ENCODE data around the gene SLC6A18.

SLC6A18 gene

DNA sequence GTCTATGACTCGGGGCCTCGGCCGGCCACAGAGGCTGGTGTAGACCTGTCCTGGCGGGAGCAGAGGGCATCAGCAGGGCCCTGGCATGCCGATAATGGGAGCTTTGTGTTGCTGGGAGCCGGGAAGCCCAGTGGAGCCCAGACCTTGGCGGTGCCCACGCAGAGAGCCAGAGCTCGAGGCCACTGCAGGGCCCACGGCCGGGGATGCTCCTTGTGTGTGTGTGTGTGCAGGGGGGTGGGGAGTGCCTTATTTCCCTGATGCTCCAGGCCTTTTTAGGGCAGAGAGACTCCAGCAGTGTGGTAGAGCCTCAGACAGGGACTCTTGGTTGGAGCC lies 5.4 kb upstream of the SLC6A18 start:
- Histone ChIP-seq H3K9ac (ENCODE audit: low read length) (no peak overlapping the region), H3K27me3 (replicated peaks; ENCODE audit: control insufficient read depth, insufficient read depth, low read length) (peaks cover 28% of the 10 kb centered on the region), H3K36me3 (ENCODE audit: control insufficient read depth, insufficient read depth, low read length, severe bottlenecking) (no peaks in the 10 kb centered on the region), H3K4me1 (ENCODE audit: control insufficient read depth, insufficient read depth, low read length) (no peaks in the 10 kb centered on the region), H3K9me3 (ENCODE audit: control insufficient read depth, low read length) (peaks cover 6% of the 10 kb centered on the region), H3K4me3 (ENCODE audit: low read length) (no peak overlapping the region)
- DNase-seq (ENCODE audit: low read depth) = no peak

DNA sequence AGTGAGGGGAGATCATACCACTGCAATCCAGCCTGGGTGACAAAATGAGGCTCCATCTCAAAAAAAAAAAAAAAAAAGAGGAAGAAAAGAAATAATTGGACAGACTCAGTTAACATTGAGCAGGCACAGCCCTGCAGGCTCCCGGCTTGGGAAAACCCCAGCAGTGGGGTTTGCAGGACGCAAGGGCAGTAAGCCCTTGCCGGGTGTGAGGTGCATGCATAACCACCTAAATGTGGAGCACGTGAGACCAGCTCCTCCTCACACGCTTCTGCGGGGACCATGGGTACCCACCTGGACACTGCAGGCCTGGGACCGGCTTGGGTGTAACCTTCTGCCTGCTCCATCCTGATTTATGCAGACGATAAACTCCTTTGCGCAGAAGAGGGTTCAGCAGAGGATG lies 4.8 kb upstream of the SLC6A18 start:
- no peak for DNase-seq (ENCODE audit: low read depth)
- H3K4me1 ChIP-seq (ENCODE audit: control insufficient read depth, insufficient read depth, low read length) = no peaks in the 10 kb centered on the region
- peaks cover 6% of the 10 kb centered on the region for H3K9me3 ChIP-seq (ENCODE audit: control insufficient read depth, low read length)
- peaks cover 28% of the 10 kb centered on the region for H3K27me3 ChIP-seq (replicated peaks; ENCODE audit: control insufficient read depth, insufficient read depth, low read length)
- H3K4me3 ChIP-seq (ENCODE audit: low read length) = no peak overlapping the region
- H3K9ac ChIP-seq (ENCODE audit: low read length) = no peak overlapping the region
- no peaks in the 10 kb centered on the region for H3K36me3 ChIP-seq (ENCODE audit: control insufficient read depth, insufficient read depth, low read length, severe bottlenecking)

DNA sequence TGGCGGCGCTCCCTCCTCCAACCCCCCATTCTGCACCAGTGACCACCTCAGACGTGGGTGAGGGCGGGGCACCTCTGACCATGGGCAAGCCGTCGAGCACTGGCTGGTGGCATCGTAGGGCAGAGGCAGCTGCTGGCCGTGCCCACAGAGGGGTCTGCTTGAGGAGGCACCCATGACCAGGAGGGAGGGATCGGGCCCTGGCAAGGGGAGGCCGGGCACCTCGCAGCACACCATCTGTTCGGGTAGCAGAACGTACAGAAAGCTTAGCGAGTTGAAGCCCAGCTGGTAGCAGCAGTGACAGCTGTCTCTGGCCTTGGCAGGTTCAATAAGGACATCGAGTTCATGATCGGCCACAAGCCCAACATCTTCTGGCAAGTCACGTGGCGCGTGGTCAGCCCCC lies 4.3 kb upstream of the SLC6A18 start:
- H3K36me3 ChIP-seq (ENCODE audit: control insufficient read depth, insufficient read depth, low read length, severe bottlenecking) = no peaks in the 10 kb centered on the region
- peaks cover 2% of the 10 kb centered on the region for H3K9me3 ChIP-seq (ENCODE audit: control insufficient read depth, low read length)
- peaks cover 27% of the 10 kb centered on the region for H3K27me3 ChIP-seq (replicated peaks; ENCODE audit: control insufficient read depth, insufficient read depth, low read length)
- no peak for DNase-seq (ENCODE audit: low read depth)
- H3K4me1 ChIP-seq (ENCODE audit: control insufficient read depth, insufficient read depth, low read length) = no peaks in the 10 kb centered on the region
- no peak overlapping the region for H3K4me3 ChIP-seq (ENCODE audit: low read length)
- H3K9ac ChIP-seq (ENCODE audit: low read length) = no peak overlapping the region

DNA sequence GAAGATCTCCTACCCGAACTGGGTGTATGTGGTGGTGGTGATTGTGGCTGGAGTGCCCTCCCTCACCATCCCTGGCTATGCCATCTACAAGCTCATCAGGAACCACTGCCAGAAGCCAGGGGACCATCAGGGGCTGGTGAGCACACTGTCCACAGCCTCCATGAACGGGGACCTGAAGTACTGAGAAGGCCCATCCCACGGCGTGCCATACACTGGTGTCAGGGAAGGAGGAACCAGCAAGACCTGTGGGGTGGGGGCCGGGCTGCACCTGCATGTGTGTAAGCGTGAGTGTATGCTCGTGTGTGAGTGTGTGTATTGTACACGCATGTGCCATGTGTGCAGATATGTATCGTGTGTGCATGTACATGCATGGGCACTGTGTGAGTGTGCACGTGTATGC lies 3.5 kb upstream of the SLC6A18 start:
- no peaks in the 10 kb centered on the region for H3K36me3 ChIP-seq (ENCODE audit: control insufficient read depth, insufficient read depth, low read length, severe bottlenecking)
- no peaks in the 10 kb centered on the region for H3K4me1 ChIP-seq (ENCODE audit: control insufficient read depth, insufficient read depth, low read length)
- H3K4me3 ChIP-seq (ENCODE audit: low read length) = no peak overlapping the region

DNA sequence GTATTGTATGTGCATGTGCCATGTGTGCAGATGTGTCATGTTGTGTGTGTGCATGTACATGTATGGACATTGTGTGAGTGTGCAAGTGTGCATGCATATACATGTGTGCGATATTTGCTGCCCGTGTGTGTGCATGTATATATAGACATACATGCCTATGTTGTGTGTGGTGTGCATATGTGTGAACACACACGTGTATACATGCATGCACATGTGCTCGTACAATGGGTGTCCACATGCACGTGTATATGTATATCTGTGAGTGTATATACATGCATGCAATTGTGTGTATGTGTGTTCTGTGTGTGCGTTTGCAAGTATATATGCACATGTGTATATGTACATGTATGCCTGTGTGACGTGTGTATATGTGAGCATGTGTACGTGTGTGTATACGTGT lies 3.0 kb upstream of the SLC6A18 start:
- Histone ChIP-seq H3K9ac (ENCODE audit: low read length) (no peak overlapping the region), H3K4me3 (ENCODE audit: low read length) (no peak overlapping the region), H3K36me3 (ENCODE audit: control insufficient read depth, insufficient read depth, low read length, severe bottlenecking) (no peaks in the 10 kb centered on the region), H3K4me1 (ENCODE audit: control insufficient read depth, insufficient read depth, low read length) (no peaks in the 10 kb centered on the region), H3K27me3 (replicated peaks; ENCODE audit: control insufficient read depth, insufficient read depth, low read length) (peaks cover 25% of the 10 kb centered on the region), H3K9me3 (ENCODE audit: control insufficient read depth, low read length) (no peaks in the 10 kb centered on the region)
- DNase-seq (ENCODE audit: low read depth) = no peak

More for the DNA sequence above, 3.5 kb upstream of the SLC6A18 start:
- Histone ChIP-seq H3K27me3 (replicated peaks; ENCODE audit: control insufficient read depth, insufficient read depth, low read length) (peaks cover 29% of the 10 kb centered on the region), H3K9ac (ENCODE audit: low read length) (no peak overlapping the region), H3K9me3 (ENCODE audit: control insufficient read depth, low read length) (no peaks in the 10 kb centered on the region)
- DNase-seq (ENCODE audit: low read depth) = no peak

DNA sequence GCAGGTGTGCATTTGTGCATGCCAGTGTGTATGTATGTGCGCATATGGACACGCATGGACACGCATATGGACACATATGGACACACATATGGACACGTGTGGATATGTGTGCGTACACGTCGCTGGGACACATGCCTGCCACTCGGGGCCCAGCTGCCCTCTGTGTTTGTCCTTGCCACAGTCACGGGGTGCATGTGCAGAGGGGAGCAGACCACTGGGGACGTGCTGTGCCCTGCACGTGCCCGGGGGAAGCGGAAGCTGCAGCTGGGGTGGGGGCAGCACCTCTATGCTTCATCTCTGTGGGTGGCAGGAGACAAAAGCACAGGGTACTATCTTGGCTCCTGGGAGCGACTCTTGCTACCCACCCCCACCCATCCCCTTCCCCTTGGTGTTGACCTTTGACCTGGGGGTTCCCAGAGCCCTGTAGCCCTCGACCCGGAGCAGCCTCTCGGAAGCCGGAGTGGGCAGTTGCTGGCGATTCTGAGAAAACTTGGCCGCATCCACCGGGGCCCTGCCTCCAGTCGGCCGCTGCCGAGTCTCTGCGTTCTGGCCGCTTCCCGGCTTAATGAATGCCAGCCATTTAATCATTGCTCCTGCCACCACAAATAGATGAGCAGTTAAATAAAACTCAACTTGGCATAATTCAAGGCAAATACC lies 2.4 kb upstream of the SLC6A18 start:
- no peak for DNase-seq (ENCODE audit: low read depth)
- Histone ChIP-seq H3K9me3 (ENCODE audit: control insufficient read depth, low read length) (no peaks in the 10 kb centered on the region), H3K36me3 (ENCODE audit: control insufficient read depth, insufficient read depth, low read length, severe bottlenecking) (no peaks in the 10 kb centered on the region), H3K27me3 (replicated peaks; ENCODE audit: control insufficient read depth, insufficient read depth, low read length) (peaks cover 23% of the 10 kb centered on the region), H3K4me1 (ENCODE audit: control insufficient read depth, insufficient read depth, low read length) (no peaks in the 10 kb centered on the region), H3K4me3 (ENCODE audit: low read length) (no peak overlapping the region), H3K9ac (ENCODE audit: low read length) (no peak overlapping the region)

DNA sequence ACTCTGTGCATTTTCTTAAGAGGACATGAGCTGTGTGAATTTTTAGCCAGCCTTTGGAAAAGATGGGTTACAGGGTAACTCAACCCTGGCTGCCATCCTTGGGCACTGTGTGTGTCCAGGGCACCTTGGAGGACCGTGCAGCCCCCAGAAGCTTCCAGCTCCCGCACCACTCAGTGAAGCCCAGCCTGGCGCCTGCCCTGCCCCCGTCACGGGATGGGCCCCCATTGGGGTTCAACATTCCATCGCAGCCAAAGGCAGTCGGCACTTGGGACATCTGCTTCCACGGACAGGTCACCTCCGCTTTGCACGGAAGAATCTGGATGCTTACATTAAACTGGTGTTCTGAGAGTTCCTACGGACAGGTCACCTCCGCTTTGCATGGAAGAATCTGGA lies 1.9 kb upstream of the SLC6A18 start:
- H3K4me3 ChIP-seq (ENCODE audit: low read length) = no peak overlapping the region

DNA sequence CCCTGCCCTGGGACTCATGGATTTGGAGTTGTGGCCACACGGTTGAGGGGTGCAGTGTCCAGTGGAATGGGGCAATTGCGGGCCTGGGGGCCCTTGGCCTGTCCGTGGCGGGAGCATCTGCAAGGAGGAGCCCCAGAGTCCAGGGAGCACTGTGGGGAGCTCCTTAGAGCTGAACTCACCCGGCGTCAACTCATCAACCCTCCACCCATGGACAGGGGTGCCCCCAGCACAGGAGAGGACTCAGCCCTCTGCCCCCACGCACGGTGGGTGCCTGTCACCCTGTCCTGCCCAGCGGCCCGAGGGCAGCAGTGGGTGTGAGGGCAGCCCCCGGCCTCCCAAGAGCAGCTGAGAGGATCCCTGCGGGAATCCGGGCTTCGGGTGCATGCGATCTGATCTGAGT lies 550 bp upstream of the SLC6A18 start:
- no peak overlapping the region for H3K9ac ChIP-seq (ENCODE audit: low read length)

More for the DNA sequence above, 1.9 kb upstream of the SLC6A18 start:
- DNase-seq (ENCODE audit: low read depth) = no peak
- H3K4me1 ChIP-seq (ENCODE audit: control insufficient read depth, insufficient read depth, low read length) = no peaks in the 10 kb centered on the region
- no peaks in the 10 kb centered on the region for H3K36me3 ChIP-seq (ENCODE audit: control insufficient read depth, insufficient read depth, low read length, severe bottlenecking)
- no peak overlapping the region for H3K9ac ChIP-seq (ENCODE audit: low read length)
- peaks cover 26% of the 10 kb centered on the region for H3K27me3 ChIP-seq (replicated peaks; ENCODE audit: control insufficient read depth, insufficient read depth, low read length)
- H3K9me3 ChIP-seq (ENCODE audit: control insufficient read depth, low read length) = no peaks in the 10 kb centered on the region

DNA sequence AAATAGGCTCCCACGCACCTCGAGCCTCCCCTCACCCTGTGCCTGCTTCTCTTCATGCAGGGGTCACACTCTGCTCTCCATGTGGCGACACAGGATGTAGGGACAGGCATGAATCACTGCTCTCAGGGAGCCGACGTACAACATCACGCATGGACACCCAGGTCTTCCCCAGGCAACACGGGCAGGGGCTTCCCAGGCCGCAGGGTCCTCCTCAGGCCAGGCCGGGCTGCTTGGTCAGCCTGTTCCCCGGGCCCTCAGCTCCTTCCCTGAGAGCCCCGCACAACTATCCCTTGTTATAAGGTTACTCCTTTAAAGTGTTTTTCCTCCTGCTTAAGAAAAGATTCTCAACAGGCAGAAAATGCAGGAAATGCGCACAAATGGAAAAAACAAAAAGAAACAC lies 1.1 kb downstream of the SLC6A18 start:
- H3K4me3 ChIP-seq (ENCODE audit: low read length) = no peak overlapping the region
- H3K36me3 ChIP-seq (ENCODE audit: control insufficient read depth, insufficient read depth, low read length, severe bottlenecking) = no peaks in the 10 kb centered on the region
- no peak overlapping the region for H3K9ac ChIP-seq (ENCODE audit: low read length)
- H3K9me3 ChIP-seq (ENCODE audit: control insufficient read depth, low read length) = no peaks in the 10 kb centered on the region
- DNase-seq (ENCODE audit: low read depth) = no peak
- H3K27me3 ChIP-seq (replicated peaks; ENCODE audit: control insufficient read depth, insufficient read depth, low read length) = peaks cover 31% of the 10 kb centered on the region
- H3K4me1 ChIP-seq (ENCODE audit: control insufficient read depth, insufficient read depth, low read length) = no peaks in the 10 kb centered on the region

More for the DNA sequence above, 550 bp upstream of the SLC6A18 start:
- no peak overlapping the region for H3K4me3 ChIP-seq (ENCODE audit: low read length)
- H3K4me1 ChIP-seq (ENCODE audit: control insufficient read depth, insufficient read depth, low read length) = no peaks in the 10 kb centered on the region
- no peaks in the 10 kb centered on the region for H3K36me3 ChIP-seq (ENCODE audit: control insufficient read depth, insufficient read depth, low read length, severe bottlenecking)
- DNase-seq (ENCODE audit: low read depth) = no peak
- no peaks in the 10 kb centered on the region for H3K9me3 ChIP-seq (ENCODE audit: control insufficient read depth, low read length)
- H3K27me3 ChIP-seq (replicated peaks; ENCODE audit: control insufficient read depth, insufficient read depth, low read length) = peaks cover 26% of the 10 kb centered on the region

DNA sequence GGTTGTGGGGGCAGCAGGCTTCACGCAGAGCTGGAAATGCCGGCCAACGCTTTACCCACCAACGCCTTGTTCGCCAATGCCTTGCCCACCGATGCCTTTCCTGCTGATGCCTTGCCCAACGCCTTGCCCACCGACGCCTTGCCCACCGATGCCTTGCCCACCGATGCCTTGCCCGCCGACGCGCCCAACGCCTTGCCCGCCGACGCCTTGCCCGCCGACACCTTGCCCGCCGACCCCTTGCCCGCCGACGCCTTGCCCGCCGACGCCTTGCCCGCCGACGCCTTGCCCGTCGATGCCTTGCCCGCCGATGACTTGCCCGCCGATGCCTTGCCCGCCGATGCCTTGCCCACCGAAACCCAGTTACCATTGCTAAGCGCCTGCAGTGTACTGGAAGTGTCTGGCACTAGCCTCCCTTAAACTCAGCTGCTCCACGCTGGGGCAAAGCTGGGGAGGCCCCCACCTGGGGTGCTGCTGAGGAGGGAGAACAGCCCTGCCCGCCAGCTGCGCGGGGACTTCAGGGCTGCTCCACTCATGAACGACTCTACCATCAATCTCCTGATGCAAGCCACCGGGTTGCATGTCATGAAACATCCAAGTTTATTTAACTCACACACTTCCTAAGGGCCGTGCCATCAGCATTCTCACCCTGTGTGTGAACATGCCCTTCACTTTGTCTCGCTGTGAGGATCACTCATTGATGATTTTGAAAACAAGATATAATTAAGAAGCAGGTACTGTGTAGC lies 1.8 kb downstream of the SLC6A18 start:
- Histone ChIP-seq H3K4me3 (ENCODE audit: low read length) (no peak overlapping the region), H3K4me1 (ENCODE audit: control insufficient read depth, insufficient read depth, low read length) (no peaks in the 10 kb centered on the region), H3K27me3 (replicated peaks; ENCODE audit: control insufficient read depth, insufficient read depth, low read length) (peaks cover 31% of the 10 kb centered on the region), H3K36me3 (ENCODE audit: control insufficient read depth, insufficient read depth, low read length, severe bottlenecking) (no peaks in the 10 kb centered on the region), H3K9ac (ENCODE audit: low read length) (no peak overlapping the region), H3K9me3 (ENCODE audit: control insufficient read depth, low read length) (no peaks in the 10 kb centered on the region)
- no peak for DNase-seq (ENCODE audit: low read depth)

DNA sequence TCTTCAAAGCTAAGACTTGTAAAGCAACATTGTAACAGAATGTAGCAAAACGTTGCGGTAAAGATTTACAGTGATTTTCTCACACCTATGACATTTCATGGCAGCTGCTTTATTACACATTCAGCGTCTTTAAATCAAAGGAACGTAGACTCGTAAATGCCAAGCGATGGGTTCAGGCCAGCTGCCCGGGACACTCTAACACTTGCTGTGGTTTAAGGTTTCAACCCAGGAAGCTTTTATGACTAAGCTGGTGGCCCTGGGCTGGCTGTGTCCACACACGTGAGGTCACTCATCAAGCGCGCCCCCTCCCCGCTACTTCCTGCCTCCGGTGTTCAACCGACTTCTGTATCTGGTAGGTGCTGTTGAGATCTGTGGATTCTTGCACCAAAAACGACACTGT lies 2.5 kb downstream of the SLC6A18 start:
- Histone ChIP-seq H3K4me3 (ENCODE audit: low read length) (no peak overlapping the region), H3K36me3 (ENCODE audit: control insufficient read depth, insufficient read depth, low read length, severe bottlenecking) (no peaks in the 10 kb centered on the region), H3K9ac (ENCODE audit: low read length) (no peak overlapping the region), H3K27me3 (replicated peaks; ENCODE audit: control insufficient read depth, insufficient read depth, low read length) (peaks cover 31% of the 10 kb centered on the region), H3K9me3 (ENCODE audit: control insufficient read depth, low read length) (no peaks in the 10 kb centered on the region), H3K4me1 (ENCODE audit: control insufficient read depth, insufficient read depth, low read length) (no peaks in the 10 kb centered on the region)
- no peak for DNase-seq (ENCODE audit: low read depth)

DNA sequence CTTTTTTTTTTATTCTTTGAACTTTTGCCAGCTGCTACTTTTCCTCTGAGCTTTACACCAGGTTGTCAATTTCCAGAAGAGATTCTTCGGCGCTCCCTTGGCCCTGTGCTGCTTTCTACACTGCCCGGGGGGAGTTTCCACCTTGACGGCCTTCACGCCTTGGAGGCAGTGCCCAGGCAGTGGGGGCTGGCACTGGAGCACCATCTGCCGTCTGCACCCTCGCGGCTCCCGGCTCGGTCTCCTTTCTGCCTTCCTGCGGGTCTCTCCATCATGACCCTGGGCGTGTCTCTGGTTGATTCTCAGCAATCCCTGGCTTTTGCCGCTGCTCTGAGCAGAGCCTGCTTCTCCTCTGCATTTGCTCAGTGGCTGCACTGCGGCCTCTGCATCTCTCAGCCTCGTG lies 2.9 kb downstream of the SLC6A18 start:
- Histone ChIP-seq H3K27me3 (replicated peaks; ENCODE audit: control insufficient read depth, insufficient read depth, low read length) (peaks cover 31% of the 10 kb centered on the region), H3K4me3 (ENCODE audit: low read length) (no peak overlapping the region), H3K4me1 (ENCODE audit: control insufficient read depth, insufficient read depth, low read length) (no peaks in the 10 kb centered on the region), H3K9me3 (ENCODE audit: control insufficient read depth, low read length) (no peaks in the 10 kb centered on the region), H3K9ac (ENCODE audit: low read length) (no peak overlapping the region), H3K36me3 (ENCODE audit: control insufficient read depth, insufficient read depth, low read length, severe bottlenecking) (no peaks in the 10 kb centered on the region)
- DNase-seq (ENCODE audit: low read depth) = no peak

Measured in adipocyte (in vitro differentiated cells).